22Rv1 (cell line): ENCODE results near the gene UGT1A8.

Experiments
- ZFX ChIP-seq: fragments of 450-650 bp; IDR thresholded peaks from 2 replicates; pipeline ENCODE4 v1.6.1; 2017; ENCODE audit warnings: antibody characterized with exemption, borderline replicate concordance
- TF ChIP-seq, protein P1 (sequence below): fragments of 450-650 bp; IDR thresholded peaks from 2 replicates; pipeline ENCODE4 v1.5.1; 2017; ENCODE audit warnings: mild to moderate bottlenecking

DNA sequence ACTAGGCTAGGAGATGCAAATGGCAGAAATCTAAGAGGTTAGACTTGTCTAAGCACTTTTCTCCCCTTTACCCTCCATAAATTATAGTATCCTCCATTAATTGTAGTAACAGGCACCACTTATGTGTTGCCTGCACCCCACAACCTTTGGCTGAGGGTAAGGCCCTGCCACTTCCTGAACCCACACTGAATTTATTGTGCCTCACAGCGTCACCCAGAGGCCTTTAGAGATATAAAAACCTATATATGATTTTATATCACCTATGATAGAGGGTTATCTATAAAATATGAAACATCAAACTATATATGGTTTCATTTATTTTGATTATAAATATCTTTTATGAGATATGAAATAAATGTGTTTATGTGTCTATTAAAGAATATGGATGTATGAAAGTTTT, 56.9 kb downstream of the UGT1A8 start:
- TF ChIP-seq, protein P1, sequence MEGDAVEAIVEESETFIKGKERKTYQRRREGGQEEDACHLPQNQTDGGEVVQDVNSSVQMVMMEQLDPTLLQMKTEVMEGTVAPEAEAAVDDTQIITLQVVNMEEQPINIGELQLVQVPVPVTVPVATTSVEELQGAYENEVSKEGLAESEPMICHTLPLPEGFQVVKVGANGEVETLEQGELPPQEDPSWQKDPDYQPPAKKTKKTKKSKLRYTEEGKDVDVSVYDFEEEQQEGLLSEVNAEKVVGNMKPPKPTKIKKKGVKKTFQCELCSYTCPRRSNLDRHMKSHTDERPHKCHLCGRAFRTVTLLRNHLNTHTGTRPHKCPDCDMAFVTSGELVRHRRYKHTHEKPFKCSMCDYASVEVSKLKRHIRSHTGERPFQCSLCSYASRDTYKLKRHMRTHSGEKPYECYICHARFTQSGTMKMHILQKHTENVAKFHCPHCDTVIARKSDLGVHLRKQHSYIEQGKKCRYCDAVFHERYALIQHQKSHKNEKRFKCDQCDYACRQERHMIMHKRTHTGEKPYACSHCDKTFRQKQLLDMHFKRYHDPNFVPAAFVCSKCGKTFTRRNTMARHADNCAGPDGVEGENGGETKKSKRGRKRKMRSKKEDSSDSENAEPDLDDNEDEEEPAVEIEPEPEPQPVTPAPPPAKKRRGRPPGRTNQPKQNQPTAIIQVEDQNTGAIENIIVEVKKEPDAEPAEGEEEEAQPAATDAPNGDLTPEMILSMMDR: no peak
- no peak for TF ChIP-seq ZFX
